ENCODE results near the gene CD109. TPM values are rescaled to one million over a fixed set of nuclear protein-coding genes. Genes with fewer than 3 reads are reported as not detected.

Gene CD109
- total RNA-seq, 1 donor from 2014 or later = 0.69 TPM

- no peak for TF ChIP-seq CTCF (IDR thresholded peaks at IDR 0.05)
- intact Hi-C loops (cut with micrococcal nuclease) = loop anchor here (10.0 kb wide), 1 partner anchor 210 kb away; the partner anchor contains the start of gene EEF1A1
- Mint-ChIP-seq H3K36me3 (ENCODE audit: low read depth) (no peaks in the 10 kb centered on the region), H3K27ac (no peak overlapping the region), H3K4me1 (no peaks in the 10 kb centered on the region), H3K9me3 (no peaks in the 10 kb centered on the region), H3K27me3 (peaks cover 3% of the 10 kb centered on the region), H3K4me3 (no peak overlapping the region)
- POLR2A ChIA-PET = no interaction called here
- CTCF ChIA-PET = no interaction called here
- ATAC-seq (ENCODE audit: low read depth) (no peak), DNase-seq (no peak)
Observed at GRCh38 chr6:73734832-73735453, 38.9 kb downstream of the CD109 start.

- no peak for ATAC-seq (ENCODE audit: low read depth)
- Mint-ChIP-seq H3K9me3 (no peaks in the 10 kb centered on the region), H3K27ac (no peak overlapping the region), H3K27me3 (peaks cover 3% of the 10 kb centered on the region), H3K4me3 (no peak overlapping the region), H3K36me3 (ENCODE audit: low read depth) (no peaks in the 10 kb centered on the region), H3K4me1 (no peaks in the 10 kb centered on the region)
- TF ChIP-seq CTCF (IDR thresholded peaks at IDR 0.05) = no peak
- no peak for DNase-seq
- CTCF ChIA-PET = interaction anchor here (0.6 to 9.8 kb wide), 10 partner anchors 10 to 1552 kb away, joined by 3 to 272 read pairs (median 3); partner anchors contain the start of genes COL12A1 and COX7A2
- intact Hi-C loops (cut with micrococcal nuclease) = loop anchor here (1.0 to 10.0 kb wide), 6 partner anchors 116 to 1788 kb away; partner anchors contain the start of gene EEF1A1
- POLR2A ChIA-PET = no interaction called here
Observed at GRCh38 chr6:73738367-73739028, 42.5 kb downstream of the CD109 start.

GRCh38 chr6:73739096-73739495, 43.1 kb downstream of the CD109 start:
- POLR2A ChIA-PET = interaction anchor here (0.6 kb wide), 1 partner anchor 1471 kb away, joined by 4 read pairs; no protein-coding TSS in a partner anchor
- TF ChIP-seq CTCF (IDR thresholded peaks at IDR 0.05) = no peak
- no peaks in the 10 kb centered on the region for H3K36me3 Mint-ChIP-seq (ENCODE audit: low read depth)
- H3K27me3 Mint-ChIP-seq = peaks cover 3% of the 10 kb centered on the region
- H3K4me3 Mint-ChIP-seq = no peak overlapping the region
- intact Hi-C loops (cut with micrococcal nuclease) = loop anchor here (1.0 to 10.0 kb wide), 6 partner anchors 115 to 1787 kb away; partner anchors contain the start of gene EEF1A1
- CTCF ChIA-PET = interaction anchor here (0.6 to 9.8 kb wide), 10 partner anchors 9 to 1551 kb away, joined by 3 to 272 read pairs (median 3); partner anchors contain the start of genes COL12A1 and COX7A2
- H3K9me3 Mint-ChIP-seq = no peaks in the 10 kb centered on the region
- DNase-seq = no peak
- H3K27ac Mint-ChIP-seq = no peak overlapping the region
- peak; percentile 71 for ATAC-seq (ENCODE audit: low read depth)
- no peaks in the 10 kb centered on the region for H3K4me1 Mint-ChIP-seq

GRCh38 chr6:73742433-73742832, 46.4 kb downstream of the CD109 start:
- no peaks in the 10 kb centered on the region for H3K9me3 Mint-ChIP-seq
- no peak for DNase-seq
- ATAC-seq (ENCODE audit: low read depth) = no peak
- no peaks in the 10 kb centered on the region for H3K36me3 Mint-ChIP-seq (ENCODE audit: low read depth)
- no peak for TF ChIP-seq CTCF (IDR thresholded peaks at IDR 0.05)
- peaks cover 2% of the 10 kb centered on the region for H3K27me3 Mint-ChIP-seq
- H3K4me3 Mint-ChIP-seq = no peak overlapping the region
- no peak overlapping the region for H3K27ac Mint-ChIP-seq
- POLR2A ChIA-PET = no interaction called here
- intact Hi-C loops (cut with micrococcal nuclease) = no loop called here
- CTCF ChIA-PET = interaction anchor here (9.8 kb wide), 1 partner anchor 1465 kb away, joined by 272 read pairs; the partner anchor contains the start of gene COL12A1
- no peaks in the 10 kb centered on the region for H3K4me1 Mint-ChIP-seq

GRCh38 chr6:73743081-73743480, 47.1 kb downstream of the CD109 start:
- no peak for TF ChIP-seq CTCF (IDR thresholded peaks at IDR 0.05)
- CTCF ChIA-PET = interaction anchor here (9.8 kb wide), 1 partner anchor 1464 kb away, joined by 272 read pairs; the partner anchor contains the start of gene COL12A1
- Mint-ChIP-seq H3K4me1 (no peaks in the 10 kb centered on the region), H3K27me3 (no peaks in the 10 kb centered on the region), H3K4me3 (no peak overlapping the region), H3K27ac (no peak overlapping the region), H3K36me3 (ENCODE audit: low read depth) (no peaks in the 10 kb centered on the region), H3K9me3 (no peaks in the 10 kb centered on the region)
- intact Hi-C loops (cut with micrococcal nuclease) = no loop called here
- DNase-seq (no peak), ATAC-seq (ENCODE audit: low read depth) (no peak)
- POLR2A ChIA-PET = no interaction called here

Measured in activated B cell treated with CpG ODN at 0.5 μM for 24 hours (primary cell).